Peyer's patch (tissue), 4 donors: ENCODE data around the gene LOXL3.

ENCODE experiments used
- CTCF ChIP-seq, 6 experiments: fragments of 450-650 bp in 4 of 6; fragments of 200-600 bp in 2 of 6; sonication (generic) in 1 of 6; IDR thresholded peaks; one replicate each; pipeline ENCODE4 v1.5.1; 2017 to 2019; ENCODE audit warnings: antibody characterized with exemption in 6 of 6, mild to moderate bottlenecking in 3 of 6, moderate library complexity in 1 of 6
- POLR2A ChIP-seq, 2 donors: fragments of 450-650 bp; IDR thresholded peaks; one replicate each; pipeline ENCODE4 v1.5.1; 2017; ENCODE audit warnings: antibody characterized with exemption in 2 of 2, mild to moderate bottlenecking in 2 of 2, moderate library complexity in 2 of 2

- TF ChIP-seq CTCF (IDR thresholded peaks at IDR 0.05) (no peak), POLR2A (IDR thresholded peaks at IDR 0.05) (no peak)
Observed at GRCh38 chr2:74596584-74596983, 42.8 kb upstream of the LOXL3 start.
